Measurements from ENCODE around the gene PIK3R6.
A peak's percentile ranks its signal among the peaks of the same experiment; 100 is the strongest.

The PIK3R6 gene

GRCh38 chr17:8836821-8837562 lies 30.5 kb downstream of the PIK3R6 start:
- intact Hi-C loops (cut with DNase I) = no loop called here
- DNase-seq = peak in 3 of 42 donors; percentile 13 to 27 (median 25)

GRCh38 chr17:8835631-8836364 lies 31.7 kb downstream of the PIK3R6 start:
- intact Hi-C loops (cut with DNase I) = no loop called here
- DNase-seq = peak in 3 of 42 donors; percentile 2 to 15 (median 13)

GRCh38 chr17:8835106-8835505 lies 32.4 kb downstream of the PIK3R6 start:
- intact Hi-C loops (cut with DNase I) = no loop called here
- DNase-seq = peak in 3 of 42 donors; percentile 3 to 22 (median 6)

GRCh38 chr17:8832711-8833352 lies 34.6 kb downstream of the PIK3R6 start:
- DNase-seq = peak in 5 of 42 donors; percentile 24 to 36 (median 35)
- intact Hi-C loops (cut with DNase I) = no loop called here

GRCh38 chr17:8831234-8831849 lies 36.1 kb downstream of the PIK3R6 start:
- intact Hi-C loops (cut with DNase I) = no loop called here
- DNase-seq = peak in 3 of 42 donors; percentile 5 to 16 (median 8)

GRCh38 chr17:8830141-8830540 lies 37.3 kb downstream of the PIK3R6 start:
- intact Hi-C loops (cut with DNase I) = no loop called here
- DNase-seq = peak in 3 of 42 donors; percentile 12 to 18 (median 13)

GRCh38 chr17:8829036-8829941 lies 38.2 kb downstream of the PIK3R6 start:
- peak in 3 of 42 donors; percentile 1 to 8 (median 7) for DNase-seq
- intact Hi-C loops (cut with DNase I) = no loop called here

- DNase-seq = peak in 1 of 42 donors; percentile 15
- intact Hi-C loops (cut with DNase I) = no loop called here
These were observed 39.0 kb downstream of the PIK3R6 start for GRCh38 chr17:8828517-8828875.

GRCh38 chr17:8826808-8827435 lies 40.6 kb downstream of the PIK3R6 start:
- intact Hi-C loops (cut with DNase I) = no loop called here
- peak in 3 of 42 donors; percentile 16 to 20 (median 17) for DNase-seq

GRCh38 chr17:8825802-8826201 lies 41.7 kb downstream of the PIK3R6 start:
- intact Hi-C loops (cut with DNase I) = no loop called here
- DNase-seq = peak in 2 of 42 donors; percentile 7 to 10

- peak in 2 of 42 donors; percentile 8 for DNase-seq
- intact Hi-C loops (cut with DNase I) = no loop called here
These were observed 44.2 kb downstream of the PIK3R6 start for GRCh38 chr17:8823279-8823678.

- intact Hi-C loops (cut with DNase I) = no loop called here
- peak in 3 of 42 donors; percentile 3 to 19 (median 13) for DNase-seq
These were observed 45.0 kb downstream of the PIK3R6 start for GRCh38 chr17:8822401-8823035.

GRCh38 chr17:8821446-8822105 lies 45.9 kb downstream of the PIK3R6 start:
- intact Hi-C loops (cut with DNase I) = no loop called here

GRCh38 chr17:8820311-8821010 lies 47.0 kb downstream of the PIK3R6 start:
- DNase-seq = peak in 2 of 42 donors; percentile 29 to 35
- intact Hi-C loops (cut with DNase I) = no loop called here

More at GRCh38 chr17:8821446-8822105, 45.9 kb downstream of the PIK3R6 start:
- DNase-seq = peak in 1 of 42 donors; percentile 26

GRCh38 chr17:8818654-8819330 lies 48.7 kb downstream of the PIK3R6 start:
- peak in 3 of 42 donors; percentile 1 to 18 (median 6) for DNase-seq

GRCh38 chr17:8818047-8818446 lies 49.4 kb downstream of the PIK3R6 start:
- intact Hi-C loops (cut with DNase I) = no loop called here
- peak in 1 of 42 donors; percentile 20 for DNase-seq

More at GRCh38 chr17:8818654-8819330, 48.7 kb downstream of the PIK3R6 start:
- intact Hi-C loops (cut with DNase I) = no loop called here

All from head of caudate nucleus (tissue), 42 donors.